ENCODE measurements around the gene CFAP57.

- TF ChIP-seq CHD2 (IDR thresholded peaks at IDR 0.05; ENCODE audit: low read length, partially characterized antibody) = no peak
- TF ChIP-seq CTCF (IDR thresholded peaks at IDR 0.05) = no peak
- TF ChIP-seq CBX8 (IDR thresholded peaks at IDR 0.05) = no peak
- TF ChIP-seq EP300 (IDR thresholded peaks at IDR 0.05) = no peak
- no peak for TF ChIP-seq POLR2A (IDR thresholded peaks at IDR 0.05; ENCODE audit: low read length)
- no peak for TF ChIP-seq REST (IDR thresholded peaks at IDR 0.05)
- no peak for TF ChIP-seq CHD4 (IDR thresholded peaks at IDR 0.05; ENCODE audit: borderline replicate concordance)
- TF ChIP-seq JUNB (IDR thresholded peaks at IDR 0.05) = no peak
- TF ChIP-seq ELK1 (IDR thresholded peaks at IDR 0.05; ENCODE audit: low read depth, low read length) = no peak
- TF ChIP-seq MAZ (IDR thresholded peaks at IDR 0.05; ENCODE audit: borderline replicate concordance, low read depth, low read length) = no peak
- TF ChIP-seq MYC (IDR thresholded peaks at IDR 0.05; ENCODE audit: borderline replicate concordance, low read length) = no peak
- no peak for TF ChIP-seq CEBPB (IDR thresholded peaks at IDR 0.05)
These were observed 50.7 kb downstream of the CFAP57 start for GRCh38 chr1:43222879-43223278.
